Measurements from ENCODE around the gene CYP39A1.

DNA sequence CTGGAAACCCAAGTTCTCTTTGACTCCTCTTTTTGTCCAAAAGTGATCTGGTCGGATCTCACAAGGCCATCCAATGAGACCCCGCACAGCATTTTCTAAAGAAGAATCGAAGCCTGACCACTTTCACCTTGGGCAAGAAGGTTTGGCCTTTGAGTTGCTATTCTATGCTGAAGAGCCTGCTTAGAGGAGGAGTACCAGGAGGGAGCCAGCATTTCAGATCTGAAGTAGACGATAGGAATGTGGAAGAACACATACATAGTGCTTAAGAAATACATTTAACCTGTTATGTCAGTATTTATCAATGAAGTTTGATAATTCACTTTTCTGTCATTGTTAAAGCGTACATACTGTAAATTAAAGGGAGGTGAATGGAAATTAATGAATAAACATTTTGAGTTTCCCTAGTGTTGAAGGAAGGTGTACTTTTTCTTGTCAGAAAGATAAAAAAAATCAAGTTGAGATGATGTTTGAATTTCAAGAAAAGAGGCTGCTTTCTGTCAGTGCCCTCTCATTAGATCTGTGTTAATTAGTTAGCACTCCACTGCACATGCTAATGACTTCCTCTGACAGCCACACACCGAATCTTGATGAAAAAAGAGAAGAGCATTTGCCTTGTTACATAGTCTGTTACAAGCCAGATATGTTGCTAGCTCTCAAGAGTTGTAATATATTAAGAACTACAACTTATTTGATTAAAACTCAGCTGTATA lies 24.1 kb upstream of the CYP39A1 start:
- no peak for TF ChIP-seq RFX5 (IDR thresholded peaks at IDR 0.05; ENCODE audit: low read depth, low read length)
- no peak for TF ChIP-seq NR2C2 (IDR thresholded peaks at IDR 0.05; ENCODE audit: borderline replicate concordance, control insufficient read depth, insufficient read length, low read depth)
- TF ChIP-seq, protein P1, sequence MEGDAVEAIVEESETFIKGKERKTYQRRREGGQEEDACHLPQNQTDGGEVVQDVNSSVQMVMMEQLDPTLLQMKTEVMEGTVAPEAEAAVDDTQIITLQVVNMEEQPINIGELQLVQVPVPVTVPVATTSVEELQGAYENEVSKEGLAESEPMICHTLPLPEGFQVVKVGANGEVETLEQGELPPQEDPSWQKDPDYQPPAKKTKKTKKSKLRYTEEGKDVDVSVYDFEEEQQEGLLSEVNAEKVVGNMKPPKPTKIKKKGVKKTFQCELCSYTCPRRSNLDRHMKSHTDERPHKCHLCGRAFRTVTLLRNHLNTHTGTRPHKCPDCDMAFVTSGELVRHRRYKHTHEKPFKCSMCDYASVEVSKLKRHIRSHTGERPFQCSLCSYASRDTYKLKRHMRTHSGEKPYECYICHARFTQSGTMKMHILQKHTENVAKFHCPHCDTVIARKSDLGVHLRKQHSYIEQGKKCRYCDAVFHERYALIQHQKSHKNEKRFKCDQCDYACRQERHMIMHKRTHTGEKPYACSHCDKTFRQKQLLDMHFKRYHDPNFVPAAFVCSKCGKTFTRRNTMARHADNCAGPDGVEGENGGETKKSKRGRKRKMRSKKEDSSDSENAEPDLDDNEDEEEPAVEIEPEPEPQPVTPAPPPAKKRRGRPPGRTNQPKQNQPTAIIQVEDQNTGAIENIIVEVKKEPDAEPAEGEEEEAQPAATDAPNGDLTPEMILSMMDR (IDR thresholded peaks at IDR 0.05 in 2 of 3, conservative IDR thresholded peaks at IDR 0.05 in 1 of 3; ENCODE audit: control insufficient read depth in 2 of 3, extremely low read depth in 1 of 3, insufficient read depth in 1 of 3, low read depth in 3 of 3, low read length in 3 of 3): no peak
- no peak for TF ChIP-seq TAF1 (IDR thresholded peaks at IDR 0.05; ENCODE audit: borderline replicate concordance, low read depth, low read length)
- TF ChIP-seq E4F1 (IDR thresholded peaks at IDR 0.05; ENCODE audit: borderline replicate concordance, partially characterized antibody): no peak
- TF ChIP-seq, protein P2, sequence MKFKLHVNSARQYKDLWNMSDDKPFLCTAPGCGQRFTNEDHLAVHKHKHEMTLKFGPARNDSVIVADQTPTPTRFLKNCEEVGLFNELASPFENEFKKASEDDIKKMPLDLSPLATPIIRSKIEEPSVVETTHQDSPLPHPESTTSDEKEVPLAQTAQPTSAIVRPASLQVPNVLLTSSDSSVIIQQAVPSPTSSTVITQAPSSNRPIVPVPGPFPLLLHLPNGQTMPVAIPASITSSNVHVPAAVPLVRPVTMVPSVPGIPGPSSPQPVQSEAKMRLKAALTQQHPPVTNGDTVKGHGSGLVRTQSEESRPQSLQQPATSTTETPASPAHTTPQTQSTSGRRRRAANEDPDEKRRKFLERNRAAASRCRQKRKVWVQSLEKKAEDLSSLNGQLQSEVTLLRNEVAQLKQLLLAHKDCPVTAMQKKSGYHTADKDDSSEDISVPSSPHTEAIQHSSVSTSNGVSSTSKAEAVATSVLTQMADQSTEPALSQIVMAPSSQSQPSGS (IDR thresholded peaks at IDR 0.05; ENCODE audit: low read length): no peak
- no peak for TF ChIP-seq LARP7 (IDR thresholded peaks at IDR 0.05)
- TF ChIP-seq, protein P3, sequence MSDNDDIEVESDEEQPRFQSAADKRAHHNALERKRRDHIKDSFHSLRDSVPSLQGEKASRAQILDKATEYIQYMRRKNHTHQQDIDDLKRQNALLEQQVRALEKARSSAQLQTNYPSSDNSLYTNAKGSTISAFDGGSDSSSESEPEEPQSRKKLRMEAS (IDR thresholded peaks at IDR 0.05; ENCODE audit: low read depth, low read length): no peak
- TF ChIP-seq POLR2A (IDR thresholded peaks at IDR 0.05; ENCODE audit: low read depth, low read length): no peak
- TF ChIP-seq EP300 (IDR thresholded peaks at IDR 0.05; ENCODE audit: borderline replicate concordance in 1 of 2, control insufficient read depth in 1 of 2, low read depth in 2 of 2, low read length in 2 of 2): no peak
- TF ChIP-seq KDM1A (IDR thresholded peaks at IDR 0.05; ENCODE audit: borderline replicate concordance): no peak
- no peak for TF ChIP-seq KAT2A (conservative IDR thresholded peaks at IDR 0.05; ENCODE audit: control insufficient read depth, low read depth, low read length)
- TF ChIP-seq, protein P4, sequence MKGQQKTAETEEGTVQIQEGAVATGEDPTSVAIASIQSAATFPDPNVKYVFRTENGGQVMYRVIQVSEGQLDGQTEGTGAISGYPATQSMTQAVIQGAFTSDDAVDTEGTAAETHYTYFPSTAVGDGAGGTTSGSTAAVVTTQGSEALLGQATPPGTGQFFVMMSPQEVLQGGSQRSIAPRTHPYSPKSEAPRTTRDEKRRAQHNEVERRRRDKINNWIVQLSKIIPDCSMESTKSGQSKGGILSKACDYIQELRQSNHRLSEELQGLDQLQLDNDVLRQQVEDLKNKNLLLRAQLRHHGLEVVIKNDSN (IDR thresholded peaks at IDR 0.05; ENCODE audit: borderline replicate concordance, extremely low read length, insufficient read depth, low read depth, low read length): no peak

Measured in GM12878 (cell line).